GM18907 (cell line): ENCODE results near the gene VTI1B.

Source experiments
- ATAC-seq: cut with Tn5 transposase; IDR thresholded peaks from one replicate; pipeline ENCODE4 v1.9.1; 2021; ENCODE audit warnings: mild to moderate bottlenecking, moderate library complexity; ENCODE audit not compliant: unreplicated experiment

Gene VTI1B

DNA sequence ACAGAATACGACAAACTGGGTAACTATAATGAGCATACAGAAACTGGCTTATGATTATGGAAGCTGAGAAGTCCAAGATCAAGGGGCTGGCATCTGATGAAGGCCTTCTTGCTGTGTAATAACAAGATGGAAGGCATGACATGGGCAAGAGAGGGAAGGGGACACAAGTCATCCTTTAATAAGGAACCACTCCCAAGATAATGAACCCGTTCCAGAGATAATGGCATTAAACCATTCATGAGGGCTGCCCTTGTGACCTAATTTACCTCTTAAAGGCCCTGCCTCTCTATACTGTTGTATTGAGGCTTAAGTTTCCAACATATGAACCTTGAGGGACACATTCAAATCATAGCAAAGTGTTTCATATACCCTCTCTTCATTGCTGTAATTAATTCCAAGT is 4.6 kb upstream of the VTI1B start:
- no peak for ATAC-seq

GRCh38 chr14:67675219-67675582 is 769 bp upstream of the VTI1B start:
- ATAC-seq, result no peak

DNA sequence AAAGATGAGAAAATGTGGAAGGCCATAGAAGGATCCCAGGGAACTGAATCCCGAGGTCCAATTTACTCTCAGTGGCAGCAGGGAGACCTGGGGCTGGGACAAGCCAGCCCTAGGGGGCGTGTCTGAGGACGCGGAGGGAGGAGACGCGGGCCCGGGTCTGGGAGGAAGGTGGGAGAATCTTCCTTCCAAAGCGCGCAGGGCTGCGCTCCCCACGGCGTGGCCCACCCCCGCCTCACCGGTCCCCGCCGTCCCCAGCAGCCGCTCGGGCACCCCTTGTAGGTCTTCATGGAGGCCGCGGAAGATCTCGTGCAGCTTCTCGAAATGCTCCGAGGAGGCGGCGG is 323 bp downstream of the VTI1B start:
- ATAC-seq, result peak; percentile 50

- ATAC-seq, result no peak
Observed at GRCh38 chr14:67673451-67673850, 981 bp downstream of the VTI1B start.

- ATAC-seq, result no peak
Observed at GRCh38 chr14:67668559-67668958, 5.9 kb downstream of the VTI1B start.

DNA sequence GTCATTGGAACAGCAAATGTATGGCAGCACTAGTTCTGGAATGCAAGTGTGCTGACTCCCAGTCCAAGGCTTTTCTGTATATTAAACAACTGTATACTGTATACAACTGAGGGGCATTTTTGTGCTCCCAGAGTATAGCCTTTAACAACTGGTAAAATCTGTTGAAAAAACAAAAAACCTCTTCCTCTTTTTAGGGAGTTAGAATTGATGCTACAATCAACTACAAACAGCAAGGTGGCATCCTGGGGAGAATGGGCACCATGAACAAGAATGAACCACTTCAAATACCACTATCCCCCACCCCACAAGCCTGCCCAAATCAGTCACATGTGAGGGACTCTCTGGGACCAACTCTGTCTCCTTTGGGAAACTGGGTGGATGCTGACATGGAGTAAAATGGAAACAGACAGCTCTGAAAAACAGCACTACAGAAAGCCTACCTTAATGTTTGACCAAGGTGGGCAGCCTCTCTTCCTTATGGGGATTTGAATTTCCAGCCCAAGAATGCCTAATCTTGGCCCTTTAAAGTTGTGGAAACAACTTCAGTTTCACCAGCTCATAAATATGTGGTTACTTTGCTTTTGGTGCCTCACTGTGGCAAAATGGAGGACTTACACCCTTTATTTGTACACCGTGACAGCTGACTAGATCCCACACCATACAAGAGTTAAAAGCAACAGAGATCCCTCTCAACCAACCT is 7.5 kb downstream of the VTI1B start:
- ATAC-seq, result peak; percentile 51

DNA sequence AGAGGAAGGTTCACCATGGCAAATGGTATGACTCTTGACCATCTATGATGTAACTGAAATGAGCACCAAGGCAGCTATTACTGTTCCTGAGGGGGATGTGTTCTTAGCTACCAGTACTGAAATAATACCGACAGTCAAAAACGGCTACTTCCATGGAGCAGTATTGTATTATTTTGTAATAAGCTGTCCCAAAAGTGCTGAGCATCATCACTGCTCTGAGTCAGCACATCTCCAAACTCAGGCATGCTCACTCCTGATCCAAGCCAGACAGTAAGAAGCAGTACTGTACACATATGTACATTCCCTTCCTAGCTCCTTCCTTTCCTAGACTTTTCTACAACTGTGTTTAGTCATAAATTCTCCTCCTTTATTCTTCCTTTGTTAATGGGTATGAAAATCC is 8.6 kb downstream of the VTI1B start:
- ATAC-seq, result no peak

DNA sequence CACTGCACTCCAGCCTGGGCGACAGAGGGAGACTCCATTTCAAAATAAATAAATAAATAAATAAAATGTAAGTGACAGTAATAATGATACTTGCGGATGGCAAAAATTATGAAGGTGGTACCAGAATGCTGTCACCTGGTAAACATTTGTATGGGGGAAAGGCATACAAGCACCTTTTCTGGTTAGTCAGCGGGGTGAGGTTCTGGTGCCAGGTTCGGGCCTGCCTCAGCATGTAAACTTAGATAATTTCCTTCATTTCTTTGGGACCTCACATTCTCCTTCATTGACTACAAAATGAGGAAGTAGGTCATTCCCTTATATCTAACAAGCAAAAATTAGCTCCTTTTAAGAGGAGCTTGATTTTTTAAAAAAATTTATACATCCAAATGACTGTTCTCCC is 10.8 kb downstream of the VTI1B start:
- no peak for ATAC-seq

DNA sequence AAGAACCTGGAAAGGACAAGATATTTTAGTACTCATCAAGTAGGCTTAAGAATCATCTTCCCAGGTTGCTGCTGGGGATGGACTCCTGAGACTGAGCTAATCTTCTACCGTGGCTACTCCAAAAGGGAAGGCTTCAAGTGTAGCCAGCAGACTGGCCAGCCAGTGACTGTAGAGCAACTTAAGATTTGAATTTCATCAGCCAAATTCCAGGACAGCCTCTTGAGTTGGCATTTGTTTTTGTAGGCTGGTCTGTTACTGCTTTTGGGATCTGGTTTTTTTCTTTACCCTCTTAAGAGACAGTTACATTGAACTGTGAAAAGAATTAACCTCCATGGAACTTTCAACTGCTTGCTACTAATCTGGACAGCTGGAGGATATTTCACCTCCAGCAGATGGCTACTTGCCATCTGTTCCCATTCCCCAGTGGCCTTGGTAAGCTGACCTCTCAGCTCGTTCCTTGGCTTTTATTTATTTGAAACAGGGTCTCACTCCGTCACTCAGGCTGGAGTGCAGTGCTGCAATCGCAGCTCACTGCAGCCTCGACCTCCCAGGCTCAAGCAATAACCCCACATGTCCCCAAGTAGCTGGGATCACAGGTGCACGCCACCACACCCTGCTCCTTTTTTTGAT is 20.7 kb downstream of the VTI1B start:
- no peak for ATAC-seq

GRCh38 chr14:67652189-67652588 is 22.2 kb downstream of the VTI1B start:
- ATAC-seq, result no peak

DNA sequence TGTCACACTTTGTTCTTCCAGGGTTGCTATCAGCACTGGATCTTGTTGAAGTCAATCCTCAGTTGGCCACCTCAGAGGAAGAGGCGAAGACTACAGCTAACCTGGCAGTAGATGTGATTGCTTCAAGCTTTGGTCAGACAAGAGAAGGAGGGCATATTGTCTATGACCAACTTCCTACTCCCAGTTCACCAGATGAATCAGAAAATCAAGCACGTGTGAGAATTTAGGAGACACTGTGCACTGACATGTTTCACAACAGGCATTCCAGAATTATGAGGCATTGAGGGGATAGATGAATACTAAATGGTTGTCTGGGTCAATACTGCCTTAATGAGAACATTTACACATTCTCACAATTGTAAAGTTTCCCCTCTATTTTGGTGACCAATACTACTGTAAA is 23.7 kb downstream of the VTI1B start:
- no peak for ATAC-seq

GRCh38 chr14:67650151-67650550 is 24.3 kb downstream of the VTI1B start:
- no peak for ATAC-seq

- ATAC-seq, result no peak
Observed at GRCh38 chr14:67646131-67646530, 28.3 kb downstream of the VTI1B start.

- no peak for ATAC-seq
Observed at GRCh38 chr14:67645414-67645813, 29.0 kb downstream of the VTI1B start.

DNA sequence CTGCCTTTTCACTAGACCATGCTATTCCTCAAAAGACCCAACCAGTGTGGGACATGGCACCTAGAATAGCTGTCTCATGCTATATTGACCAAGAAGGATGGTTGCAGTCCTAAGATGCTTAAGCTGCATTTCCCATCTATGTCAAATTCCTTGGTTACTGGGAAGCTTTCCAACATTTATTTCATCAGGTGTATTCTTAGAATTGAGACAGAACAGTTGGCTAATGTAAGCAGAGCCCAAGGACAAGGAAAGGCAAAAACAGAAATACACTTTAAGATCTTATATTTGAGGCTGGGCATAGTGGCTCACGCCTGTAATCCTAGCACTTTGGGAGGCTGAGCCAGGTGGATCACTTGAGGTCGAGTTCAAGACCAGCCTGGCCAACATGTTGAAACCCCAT is 30.0 kb downstream of the VTI1B start:
- no peak for ATAC-seq

DNA sequence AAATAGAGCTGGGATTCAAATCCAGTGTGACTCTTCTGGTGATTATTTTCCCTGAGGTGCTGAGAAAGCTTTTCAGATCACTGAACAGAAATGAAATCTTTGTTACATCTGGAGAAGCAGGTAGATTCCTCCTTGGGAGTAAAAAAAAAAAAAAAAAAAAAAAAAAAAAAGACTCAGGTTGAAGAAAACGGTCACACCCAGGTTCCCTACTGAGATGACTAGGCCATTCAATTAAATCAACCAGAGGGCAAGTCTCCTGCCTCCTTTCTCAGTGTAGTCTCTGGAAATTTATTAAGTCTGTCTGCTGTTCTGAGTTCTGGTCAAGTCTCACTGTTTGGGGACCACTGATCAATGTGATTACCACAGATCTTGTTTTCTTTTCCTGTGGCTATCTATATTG is 30.7 kb downstream of the VTI1B start:
- no peak for ATAC-seq

GRCh38 chr14:67641902-67642749 is 32.3 kb downstream of the VTI1B start:
- no peak for ATAC-seq

GRCh38 chr14:67641480-67641879 is 33.0 kb downstream of the VTI1B start:
- ATAC-seq, result no peak

GRCh38 chr14:67638642-67639041 is 35.8 kb downstream of the VTI1B start:
- no peak for ATAC-seq

DNA sequence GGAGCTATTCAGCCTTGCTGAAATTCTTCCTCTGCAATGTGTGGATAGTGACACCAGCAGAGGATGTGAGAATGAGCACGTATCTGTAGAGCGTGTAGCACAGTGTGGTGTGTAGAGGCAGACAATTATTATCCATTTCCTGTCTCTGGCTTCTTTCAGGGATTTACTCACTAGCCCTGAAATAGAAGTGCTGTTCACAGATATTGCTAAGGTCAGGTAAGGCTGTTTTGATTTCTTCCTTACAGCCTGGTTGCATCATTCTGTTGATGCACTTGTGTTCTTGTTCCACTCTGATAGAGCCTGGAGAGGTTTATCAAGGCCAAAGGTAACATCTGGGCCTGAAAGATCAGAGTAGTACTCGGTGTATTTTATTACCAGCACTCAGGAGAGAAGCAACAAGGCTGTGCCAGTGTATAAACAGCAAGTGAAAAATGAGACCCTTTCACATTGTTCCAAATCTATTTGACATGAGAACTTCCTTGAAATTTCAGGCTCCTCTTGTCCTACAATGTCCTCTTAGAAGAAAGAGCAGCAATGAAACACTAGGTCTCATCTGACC is 38.0 kb downstream of the VTI1B start:
- no peak for ATAC-seq

- no peak for ATAC-seq
Observed at GRCh38 chr14:67633451-67634147, 40.8 kb downstream of the VTI1B start.
